HepG2 (cell line): ENCODE results near the gene DCAKD. TPM values are rescaled to one million over a fixed set of nuclear protein-coding genes. Genes with fewer than 3 reads are reported as not detected.

Experiments used
- ARNT2 ChIP-seq: sonication (generic); formaldehyde crosslinking; IDR thresholded peaks from 2 replicates; pipeline ENCODE4 v1.8.0; 2022; ENCODE audit warnings: mild to moderate bottlenecking, low read depth, missing genetic modification reagents, moderate library complexity
- ATF7-NPFF ChIP-seq: sonication (generic); formaldehyde crosslinking; IDR thresholded peaks from 2 replicates; pipeline ENCODE4 v1.8.1; 2023; ENCODE audit warnings: mild to moderate bottlenecking, low read depth, missing genetic modification reagents, moderate library complexity
- HOXA3 ChIP-seq: sonication (generic); formaldehyde crosslinking; IDR thresholded peaks from 2 replicates; pipeline ENCODE4 v1.5.0; 2020; ENCODE audit warnings: missing genetic modification reagents
- MAFG ChIP-seq: sonication (generic); formaldehyde crosslinking; IDR thresholded peaks from 2 replicates; pipeline ENCODE4 v1.5.1; 2020; ENCODE audit warnings: mild to moderate bottlenecking, missing genetic modification reagents
- MYC ChIP-seq: sonication (generic); formaldehyde crosslinking; IDR thresholded peaks from 2 replicates; pipeline ENCODE4 v1.9.0; 2021; ENCODE audit warnings: missing genetic modification reagents, borderline replicate concordance
- PAXIP1 ChIP-seq: sonication (generic); formaldehyde crosslinking; conservative IDR thresholded peaks from 2 replicates; pipeline ENCODE4 v1.4.0; 2020; ENCODE audit warnings: mild to moderate bottlenecking, missing genetic modification reagents, moderate library complexity
- RCOR2 ChIP-seq: IDR thresholded peaks from 2 replicates; pipeline ENCODE4 v1.6.1; 2016; ENCODE audit warnings: missing biosample characterization, missing genetic modification reagents
- RFXAP ChIP-seq: sonication (generic); formaldehyde crosslinking; IDR thresholded peaks from 2 replicates; pipeline ENCODE4 v1.4.0; 2020; ENCODE audit warnings: missing genetic modification reagents, borderline replicate concordance
- SMAD3 ChIP-seq: sonication (generic); formaldehyde crosslinking; IDR thresholded peaks from 2 replicates; pipeline ENCODE4 v1.4.0; 2020; ENCODE audit warnings: missing genetic modification reagents
- SMARCC2 ChIP-seq: fragments of 450-650 bp; IDR thresholded peaks from 2 replicates; pipeline ENCODE4 v1.6.1; 2017; ENCODE audit warnings: antibody characterized with exemption, mild to moderate bottlenecking
- THRA ChIP-seq: sonication (generic); formaldehyde crosslinking; IDR thresholded peaks from 2 replicates; pipeline ENCODE4 v1.4.0; 2020; ENCODE audit warnings: missing genetic modification reagents, borderline replicate concordance
- ZBTB43 ChIP-seq: sonication (generic); formaldehyde crosslinking; conservative IDR thresholded peaks from 2 replicates; pipeline ENCODE4 v1.4.0; 2020; ENCODE audit warnings: missing genetic modification reagents
- ZMAT3 ChIP-seq: sonication (generic); formaldehyde crosslinking; conservative IDR thresholded peaks from 2 replicates; pipeline ENCODE4 v1.7.0; 2021; ENCODE audit warnings: missing genetic modification reagents
- ZNF281 ChIP-seq: sonication (generic); formaldehyde crosslinking; IDR thresholded peaks from 2 replicates; pipeline ENCODE4 v1.4.0; 2020; ENCODE audit warnings: missing genetic modification reagents, borderline replicate concordance
- ZNF773 ChIP-seq: sonication (generic); formaldehyde crosslinking; IDR thresholded peaks from 2 replicates; pipeline ENCODE4 v1.4.0; 2020; ENCODE audit warnings: missing genetic modification reagents, borderline replicate concordance
- ZNF83 ChIP-seq: sonication (generic); formaldehyde crosslinking; IDR thresholded peaks from 2 replicates; pipeline ENCODE4 v1.4.0; 2020; ENCODE audit warnings: missing genetic modification reagents, mild to moderate bottlenecking, borderline replicate concordance
- ZNF841 ChIP-seq: sonication (generic); formaldehyde crosslinking; IDR thresholded peaks from 2 replicates; pipeline ENCODE4 v1.8.1; 2023; ENCODE audit warnings: missing genetic modification reagents, borderline replicate concordance
- ZNF891 ChIP-seq: sonication (generic); formaldehyde crosslinking; IDR thresholded peaks from 2 replicates; pipeline ENCODE4 v1.5.0; 2020; ENCODE audit warnings: mild to moderate bottlenecking, missing genetic modification reagents
- ZSCAN9 ChIP-seq: IDR thresholded peaks from 2 replicates; pipeline ENCODE4 v1.6.1; 2016; ENCODE audit warnings: borderline replicate concordance
- polyA plus RNA-seq, 8 experiments: library from polyadenylated mRNA; depleted of rRNA in 3 of 8; stranded (reverse) in 7 of 8; unstranded in 1 of 8; fragments of >200 nt; fragmentation: Illumina TruSeq in 4 of 8; extraction: Trizol in 4 of 8; gene quantifications; 2 replicates each; pipeline versions ENCODE4 v1.2.1 to v1.2.3, GENCODE V29; 2011 to 2016; ENCODE audit warnings: low read depth in 4 of 8, missing spikeins in 1 of 8, mixed read lengths in 1 of 8; ENCODE audit not compliant: insufficient read depth in 1 of 8
- total RNA-seq, 5 experiments: library from RNA; depleted of rRNA; stranded (reverse); fragments of >200 nt; fragmentation: Illumina TruSeq; extraction: Trizol; gene quantifications; 2 replicates each; pipeline ENCODE4 v1.2.3, GENCODE V29; 2016; ENCODE audit warnings: low read depth in 1 of 5

The DCAKD gene
- total and polyA plus RNA-seq, 2 of the 13 experiments (the other 11 are each of a cell fraction or from before 2014, with no cell fraction given) = 25.9 to 29.2 TPM

GRCh38 chr17:45021607-45022287 lies 29.7 kb downstream of the DCAKD start (continued):
- TF ChIP-seq ZNF281 (CRISPR knock-in tag) (peak; percentile 59; the same call in 1 of the 2 replicates), ZBTB43 (CRISPR knock-in tag) (no peak), ATF7-NPFF (CRISPR knock-in tag) (peak; percentile 83), ZSCAN9 (peak; percentile 32; the same call in 1 of the 2 replicates), THRA (CRISPR knock-in tag) (peak; percentile 43; the same call in 1 of the 2 replicates), MYC (peak; percentile 80; the same call in 1 of the 2 replicates), ARNT2 (CRISPR knock-in tag) (peak; percentile 85), RCOR2 (no peak), ZNF891 (0 out of 2 replicates have a peak, but pooled peaks have one; percentile 16), ZNF83 (0 out of 2 replicates have a peak, but pooled peaks have one; percentile 72), PAXIP1 (CRISPR knock-in tag) (peak; percentile 75), HOXA3 (peak; percentile 81), ZMAT3 (CRISPR knock-in tag) (peak; percentile 65; the same call in 1 of the 2 replicates), SMAD3 (CRISPR knock-in tag) (no peak), MAFG (CRISPR knock-in tag) (no peak), SMARCC2 (no peak), RFXAP (CRISPR knock-in tag) (peak; percentile 88; the same call in 1 of the 2 replicates), ZNF773 (no peak), ZNF841 (CRISPR knock-in tag) (no peak)
